G401.6 (cell line): ENCODE data around the gene LRRC3.
"Not testable (repeated sequence)": the region's sequence is repeated elsewhere in the genome, so short reads cannot be mapped to it uniquely, and the experiment has no call there.

ENCODE experiments used
- FAIRE-seq: peaks from 2 replicates; lab custom pipeline; 2012; peaks lifted over from hg19 to GRCh38; lab: Jason Lieb, UNC

LRRC3 gene

GRCh38 chr21:44454747-44455523 lies at the start of gene LRRC3:
Gene LRRC3, plus strand, starts transcription at chr21:44455510. Its CDS starts 1,135 bp downstream, at chr21:44456645.
- no peak for FAIRE-seq

- FAIRE-seq: no peak
These were observed 49.1 kb upstream of the LRRC3 start for GRCh38 chr21:44405948-44406872.

GRCh38 chr21:44406953-44407352 lies 48.4 kb upstream of the LRRC3 start:
- no peak for FAIRE-seq

DNA sequence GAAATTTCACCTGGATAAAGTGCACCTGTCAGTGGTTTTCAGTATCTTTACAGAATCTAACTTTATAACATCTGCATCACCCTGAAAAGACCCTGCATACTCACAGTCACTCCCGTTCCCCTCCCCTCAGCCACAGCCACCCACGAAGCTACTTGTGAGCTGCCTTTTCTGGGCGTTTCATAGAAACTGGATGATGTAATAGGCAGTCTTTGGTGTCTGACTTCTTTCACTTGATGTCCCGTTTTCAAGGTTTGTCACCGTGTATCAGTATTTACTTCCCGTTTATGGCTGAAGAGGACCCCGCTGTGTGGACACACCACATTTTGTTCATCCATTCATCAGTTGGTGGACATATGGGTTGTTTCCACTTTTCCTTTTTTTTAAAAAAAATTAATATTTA lies 47.8 kb upstream of the LRRC3 start:
- FAIRE-seq: no peak

- FAIRE-seq: no peak
These were observed 47.1 kb upstream of the LRRC3 start for GRCh38 chr21:44408226-44408625.

DNA sequence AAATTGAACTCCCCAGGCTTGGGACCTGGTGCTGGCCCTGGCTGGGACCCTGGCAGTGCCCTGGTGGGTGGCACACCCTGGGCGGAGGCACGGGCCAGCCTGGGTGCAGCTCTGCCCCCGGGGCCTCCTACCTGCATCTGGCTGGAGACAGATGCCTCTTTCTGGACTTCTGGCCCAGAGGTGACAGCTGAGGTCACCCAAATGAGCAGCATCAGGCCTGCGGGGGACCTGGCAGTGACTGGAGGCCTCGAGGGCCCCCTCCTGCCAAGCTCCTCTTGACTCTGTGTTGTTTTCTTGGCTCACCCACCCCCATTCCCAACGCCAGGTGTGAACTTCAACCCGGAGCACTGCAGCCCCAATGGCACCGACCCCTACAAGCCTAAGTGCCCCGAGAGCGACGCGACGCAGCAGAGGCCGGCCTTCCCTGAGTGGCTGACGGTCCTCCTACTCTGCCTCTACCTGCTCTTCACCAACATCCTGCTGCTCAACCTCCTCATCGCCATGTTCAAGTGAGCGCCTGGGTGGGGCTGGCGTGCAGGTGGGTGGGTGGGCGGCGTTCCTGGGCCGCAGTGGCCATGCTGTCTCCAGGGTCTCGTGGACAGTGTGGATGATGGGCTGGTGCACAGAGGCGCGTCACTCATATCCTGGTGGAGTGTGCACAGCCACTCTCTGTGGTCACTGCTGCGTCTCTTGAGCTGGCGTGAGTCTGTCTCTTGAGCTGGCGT lies 41.6 kb upstream of the LRRC3 start:
- no peak for FAIRE-seq

DNA sequence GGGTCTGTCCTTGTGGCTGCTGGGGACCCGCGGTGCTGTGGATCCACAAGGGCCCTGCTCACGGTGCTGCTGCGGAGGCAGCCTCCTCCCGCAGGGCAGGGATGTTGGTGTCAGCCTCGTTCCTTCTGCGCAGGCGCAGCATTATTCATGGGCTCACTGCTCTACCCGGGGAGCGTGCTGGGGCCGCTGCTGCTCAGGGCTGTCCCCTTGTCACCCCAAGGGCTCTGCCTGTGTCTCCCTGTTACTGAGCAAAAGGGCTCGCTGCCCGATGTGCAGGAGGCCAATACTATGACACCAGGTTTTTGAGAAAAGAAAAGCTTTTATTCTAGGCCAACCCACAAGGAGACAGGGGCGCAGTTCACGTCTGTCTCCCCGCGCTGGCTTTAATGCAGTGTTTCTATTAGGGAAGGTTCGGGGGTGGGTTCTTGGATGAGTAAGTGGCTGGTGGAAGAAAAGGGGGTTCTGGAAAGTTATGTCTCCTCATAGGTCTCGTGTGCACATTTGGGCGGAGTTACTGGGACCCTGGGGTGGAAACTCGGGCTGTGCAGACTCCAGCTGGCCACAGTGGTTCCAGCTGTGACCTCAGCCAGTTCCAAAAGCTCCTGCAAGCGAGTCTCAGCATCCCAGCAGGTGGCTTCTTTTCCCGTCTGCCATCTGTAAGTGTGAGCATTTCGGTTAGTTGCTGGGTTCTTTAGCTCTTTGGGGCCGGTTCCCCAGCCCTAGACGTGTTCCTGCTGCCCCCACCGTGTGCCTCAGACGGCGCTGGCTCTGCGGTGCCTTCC lies 40.8 kb upstream of the LRRC3 start:
- no peak for FAIRE-seq

DNA sequence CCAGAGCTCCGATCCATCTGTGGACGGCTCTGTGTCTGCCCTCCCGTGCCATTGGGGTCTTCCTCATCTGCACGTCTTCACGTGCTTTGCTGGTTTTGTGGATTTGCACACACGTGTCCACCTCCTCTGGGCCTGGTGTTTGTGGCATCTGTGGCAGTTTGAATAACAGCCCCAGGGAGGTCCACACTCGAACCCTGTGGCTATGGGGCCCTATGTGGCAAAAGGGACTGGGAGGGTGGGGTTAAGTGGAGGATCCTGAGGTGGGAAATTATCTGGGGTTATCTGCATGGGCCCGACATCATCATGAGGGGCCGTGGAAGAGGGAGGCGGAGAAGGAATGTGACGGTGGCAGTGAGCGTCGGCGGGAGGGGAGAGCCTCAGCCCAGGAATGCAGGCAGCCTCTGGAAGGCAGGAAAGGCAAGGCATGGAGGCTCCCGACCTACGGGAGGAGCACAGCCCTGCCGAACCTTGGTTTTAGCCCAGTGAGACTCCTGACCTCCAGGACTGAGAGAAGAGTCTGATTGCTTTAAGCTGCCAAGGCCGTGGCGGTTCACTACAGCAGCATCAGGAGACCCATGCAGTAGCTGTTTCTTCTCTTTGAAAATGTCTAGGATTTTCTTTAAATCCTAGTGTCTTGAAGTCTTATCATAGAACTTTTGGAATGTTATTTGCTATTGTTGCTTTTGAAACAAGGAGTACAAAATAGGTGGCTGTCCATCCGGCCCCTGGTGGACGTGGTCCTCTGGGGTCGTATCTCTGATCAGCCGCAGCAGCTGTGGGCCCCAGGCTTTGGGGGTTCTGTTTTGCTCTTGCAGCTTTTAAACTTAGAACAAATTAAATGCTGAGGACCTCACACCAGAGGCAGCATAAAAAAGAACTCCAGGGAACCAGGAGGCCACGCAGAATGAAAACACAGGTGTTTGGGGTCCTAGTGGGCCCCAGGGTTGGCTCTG lies 40.0 kb upstream of the LRRC3 start:
- FAIRE-seq: no peak

GRCh38 chr21:44416193-44416592 lies 39.1 kb upstream of the LRRC3 start:
- FAIRE-seq: no peak

DNA sequence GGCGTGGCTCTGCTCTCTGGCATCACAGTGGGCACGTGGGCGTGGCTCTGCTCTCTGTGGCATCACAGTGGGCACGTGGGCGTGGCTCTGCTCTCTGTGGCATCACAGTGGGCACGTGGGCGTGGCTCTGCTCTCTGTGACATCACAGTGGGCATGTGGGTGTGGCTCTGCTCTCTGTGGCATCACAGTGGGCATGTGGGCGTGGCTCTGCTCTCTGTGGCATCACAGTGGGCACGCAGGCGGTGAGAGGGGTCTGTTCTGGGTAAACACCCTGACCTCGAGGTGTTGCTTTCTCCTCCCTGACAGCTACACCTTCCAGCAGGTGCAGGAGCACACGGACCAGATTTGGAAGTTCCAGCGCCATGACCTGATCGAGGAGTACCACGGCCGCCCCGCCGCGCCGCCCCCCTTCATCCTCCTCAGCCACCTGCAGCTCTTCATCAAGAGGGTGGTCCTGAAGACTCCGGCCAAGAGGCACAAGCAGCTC lies 37.6 kb upstream of the LRRC3 start:
- FAIRE-seq: not testable (repeated sequence)

DNA sequence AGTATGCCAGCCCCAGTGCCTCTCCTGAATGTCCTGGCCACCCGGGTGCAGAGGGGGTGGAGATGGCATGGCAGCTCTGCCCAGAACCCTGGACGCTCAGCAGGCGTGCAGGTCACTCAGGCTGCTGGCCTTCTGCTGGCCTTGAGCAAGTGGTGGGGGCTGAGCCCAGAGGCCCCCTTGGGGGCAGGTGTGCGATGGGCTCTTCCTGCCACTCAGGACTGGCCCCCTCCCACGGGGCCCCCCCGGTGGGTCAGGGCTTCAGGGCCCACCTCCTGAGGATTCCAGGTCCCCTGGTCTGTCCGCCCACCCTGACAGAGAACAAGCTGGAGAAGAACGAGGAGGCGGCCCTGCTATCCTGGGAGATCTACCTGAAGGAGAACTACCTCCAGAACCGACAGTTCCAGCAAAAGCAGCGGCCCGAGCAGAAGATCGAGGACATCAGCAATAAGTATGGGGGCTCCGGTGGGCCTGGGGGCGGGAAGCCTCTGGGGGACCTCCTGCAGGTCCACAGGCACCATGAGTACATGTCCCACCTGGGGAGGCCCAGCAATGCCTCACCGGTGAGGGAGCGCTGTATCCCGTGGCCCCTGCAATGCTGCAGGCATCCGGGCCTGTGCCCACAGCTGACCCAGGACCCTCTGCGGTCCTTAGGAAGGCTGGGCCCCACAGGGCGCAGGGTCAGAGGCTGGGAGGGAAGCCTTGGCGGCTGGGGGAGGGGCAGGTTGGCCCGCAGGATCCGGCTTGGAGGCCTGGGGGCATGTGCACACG lies 37.0 kb upstream of the LRRC3 start:
- no peak for FAIRE-seq

DNA sequence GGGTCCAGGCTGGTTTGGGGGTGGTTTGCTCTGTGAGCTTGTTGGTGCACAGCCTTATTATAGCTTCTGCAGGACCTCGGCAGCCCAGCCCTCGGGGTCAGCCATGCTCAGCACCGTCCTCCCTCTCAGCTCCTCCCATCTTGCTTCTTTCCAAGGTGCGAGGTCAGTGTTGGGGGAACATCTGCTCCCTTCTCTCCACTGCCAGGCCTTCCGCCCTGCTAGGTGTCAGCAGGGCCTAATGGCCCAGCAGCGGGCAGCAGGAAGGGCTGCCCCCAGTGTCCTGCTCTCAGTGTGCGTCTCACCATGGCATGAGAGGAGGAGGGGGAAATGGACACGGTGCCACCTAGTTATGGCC lies 36.5 kb upstream of the LRRC3 start:
- no peak for FAIRE-seq

DNA sequence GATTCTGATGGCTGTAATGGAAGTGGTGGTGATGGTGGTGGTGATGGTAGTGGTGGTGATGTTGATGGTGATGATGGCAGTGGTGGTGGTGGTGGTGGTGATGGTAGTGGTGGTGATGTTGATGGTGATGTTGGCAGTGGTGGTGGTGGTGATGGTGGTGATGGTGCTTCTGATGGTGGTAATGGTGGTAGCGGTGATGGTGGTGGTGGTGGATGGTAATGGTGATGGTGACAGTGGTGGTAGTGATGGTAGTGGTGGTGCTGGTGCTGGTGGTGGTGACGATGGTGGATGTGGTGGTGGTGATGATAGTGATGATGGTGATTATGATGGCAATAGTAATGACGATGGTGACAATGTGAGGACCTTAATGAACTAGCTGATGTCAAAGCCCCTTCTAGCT lies 35.6 kb upstream of the LRRC3 start:
- no peak for FAIRE-seq

GRCh38 chr21:44420416-44421205 lies 34.7 kb upstream of the LRRC3 start:
- no peak for FAIRE-seq

DNA sequence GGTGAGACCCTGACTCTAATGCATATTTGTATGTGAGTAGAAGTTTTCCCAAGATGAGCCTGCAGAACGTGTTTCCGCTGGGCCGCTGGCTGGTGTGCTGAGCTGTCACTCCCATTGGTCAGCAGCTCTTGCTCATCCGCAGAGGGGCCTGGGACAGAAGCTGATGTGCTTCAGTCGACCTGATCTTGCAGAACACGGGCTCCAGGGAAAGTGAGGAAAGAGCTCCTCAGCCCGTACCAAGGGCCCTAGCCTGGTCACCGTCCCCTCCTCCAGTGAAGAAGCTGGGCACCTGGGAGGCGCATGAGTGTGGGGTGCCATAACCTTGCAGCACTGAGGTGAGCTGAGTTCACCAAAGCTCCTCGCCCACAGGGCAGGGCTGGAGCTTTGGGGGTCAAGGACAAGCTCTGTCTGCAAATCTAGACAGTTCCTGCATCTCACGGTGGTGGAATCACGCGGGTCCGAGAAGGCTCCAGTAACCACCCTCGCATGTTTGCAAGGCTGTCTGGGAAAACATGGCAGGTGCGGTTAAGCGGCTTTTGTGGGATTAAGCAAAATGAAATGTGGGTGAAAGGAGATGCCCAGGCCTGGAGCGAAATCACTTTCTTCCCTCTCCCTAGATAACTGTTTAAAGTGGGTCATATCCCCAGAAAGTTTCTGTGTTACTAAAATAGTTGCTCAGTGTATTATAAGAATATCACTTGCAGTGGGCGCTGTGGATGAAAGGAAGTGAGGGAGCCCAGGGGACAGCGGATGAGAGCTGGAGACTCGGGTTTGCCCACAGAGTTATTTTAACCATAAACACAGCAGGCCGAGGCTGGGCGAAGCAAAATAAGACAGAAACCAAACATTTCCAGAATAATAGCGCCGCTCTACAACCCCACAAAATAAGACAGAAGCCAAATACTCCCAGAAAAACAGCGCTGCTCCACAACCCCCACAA lies 33.1 kb upstream of the LRRC3 start:
- no peak for FAIRE-seq

DNA sequence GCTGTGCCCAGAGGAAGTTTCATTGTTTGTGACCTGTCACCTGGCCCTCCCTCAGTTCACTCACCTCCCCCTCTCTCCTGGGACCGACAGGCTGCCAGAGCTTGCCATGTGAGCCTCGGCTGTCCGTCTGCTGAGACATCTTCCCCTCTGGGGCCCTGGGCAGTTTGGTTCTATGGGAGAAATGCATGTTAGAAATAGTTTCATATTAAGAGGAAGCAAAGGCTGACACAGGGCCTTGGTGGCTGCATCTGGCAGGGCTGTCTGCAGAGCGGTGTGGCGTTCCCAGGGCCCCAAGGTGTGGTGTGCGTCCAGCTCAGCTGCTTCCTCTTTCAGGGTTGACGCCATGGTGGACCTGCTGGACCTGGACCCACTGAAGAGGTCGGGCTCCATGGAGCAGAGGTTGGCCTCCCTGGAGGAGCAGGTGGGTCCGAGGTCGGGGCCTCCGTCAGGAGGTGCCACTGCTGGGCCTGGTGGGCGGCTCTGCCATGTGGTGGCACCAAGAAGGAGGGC lies 31.9 kb upstream of the LRRC3 start:
- FAIRE-seq: no peak

DNA sequence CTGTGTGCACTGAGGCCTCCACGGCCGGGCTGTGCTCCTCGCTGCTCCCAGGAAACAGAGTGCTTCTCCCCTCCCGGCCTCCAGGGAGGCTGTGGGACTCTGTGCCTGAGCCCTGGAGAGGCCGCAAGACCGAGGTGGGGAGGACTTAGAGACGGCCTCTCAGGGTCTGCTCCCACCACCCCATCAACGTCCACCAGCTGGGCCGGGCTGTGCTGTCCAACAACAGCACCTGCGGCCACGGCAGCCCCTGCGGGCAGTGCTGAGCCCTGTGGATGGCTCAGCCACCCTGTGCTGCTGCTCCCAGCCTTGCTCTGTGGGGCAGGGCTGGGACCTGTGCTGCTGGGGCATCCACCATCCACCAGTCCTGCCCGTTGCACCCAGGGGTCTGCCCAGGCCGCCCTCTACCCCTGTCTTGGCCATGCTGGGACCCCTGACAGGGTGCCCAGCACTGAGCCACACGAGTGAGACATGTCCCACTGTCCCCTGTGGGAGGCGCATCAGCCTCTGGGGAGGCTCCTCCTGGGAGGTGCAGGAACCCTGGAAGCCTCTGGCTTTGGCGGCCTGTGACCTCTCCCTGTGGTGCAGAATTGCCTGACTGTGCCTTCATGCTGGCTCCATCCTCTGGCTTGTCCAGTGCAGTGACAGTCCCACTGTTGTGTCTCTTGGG lies 31.2 kb upstream of the LRRC3 start:
- no peak for FAIRE-seq
